ENCODE data around the gene CYP4F8. TPM values are rescaled to one million over a fixed set of nuclear protein-coding genes. Genes with fewer than 3 reads are reported as not detected.
"Not testable (repeated sequence)": the region's sequence is repeated elsewhere in the genome, so short reads cannot be mapped to it uniquely, and the experiment has no call there.

The CYP4F8 gene
- polyA plus RNA-seq, 3 donors = not detected

- 50 to 60% (median 53%) methylated on average over 6 of the region's 6 CpGs for WGBS, 3 donors
- no peak within 1 kb of the TSS for H3K27ac ChIP-seq (ENCODE audit: low read depth, low read length)
Observed at GRCh38 chr19:15640294-15640903, 25.4 kb downstream of the CYP4F8 start, which contains the start of gene CYP4F3. Gene CYP4F3 (plus strand): TSS chr19:15640897. CDS start chr19:15641416, 519 bp downstream.

DNA sequence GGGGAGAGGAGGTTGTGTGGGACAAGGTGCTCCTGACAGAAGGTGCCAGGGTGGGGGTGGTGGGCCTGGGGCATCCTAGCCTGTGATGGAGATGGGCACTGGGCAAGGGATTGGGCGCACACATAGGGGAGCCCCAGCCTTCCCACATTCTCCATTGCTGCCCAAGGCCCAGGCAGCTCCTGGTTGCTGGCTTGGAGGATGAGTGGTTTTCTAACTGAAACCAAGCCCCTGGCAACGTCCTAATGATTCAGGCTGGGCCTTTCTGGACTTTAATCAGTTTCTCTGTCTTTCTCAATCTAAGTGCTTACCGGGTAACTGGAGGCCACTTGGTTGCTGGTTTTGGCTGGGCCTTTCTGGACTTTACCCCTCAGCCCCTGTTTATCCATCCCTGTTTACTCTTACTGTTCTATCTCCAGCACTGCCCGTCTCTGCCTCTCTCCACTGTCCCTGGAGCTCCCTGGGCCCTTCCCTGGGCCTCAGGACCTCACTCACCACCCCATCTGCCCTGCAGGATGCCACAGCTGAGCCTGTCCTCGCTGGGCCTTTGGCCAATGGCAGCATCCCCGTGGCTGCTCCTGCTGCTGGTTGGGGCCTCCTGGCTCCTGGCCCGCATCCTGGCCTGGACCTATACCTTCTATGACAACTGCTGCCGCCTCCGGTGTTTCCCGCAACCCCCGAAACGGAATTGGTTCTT lies 26.0 kb downstream of the CYP4F8 start:
- no peak overlapping the region for H3K27ac ChIP-seq (ENCODE audit: low read depth, low read length)
- 64 to 67% (median 65%) methylated on average over 12 of the region's 12 CpGs for WGBS, 3 donors

DNA sequence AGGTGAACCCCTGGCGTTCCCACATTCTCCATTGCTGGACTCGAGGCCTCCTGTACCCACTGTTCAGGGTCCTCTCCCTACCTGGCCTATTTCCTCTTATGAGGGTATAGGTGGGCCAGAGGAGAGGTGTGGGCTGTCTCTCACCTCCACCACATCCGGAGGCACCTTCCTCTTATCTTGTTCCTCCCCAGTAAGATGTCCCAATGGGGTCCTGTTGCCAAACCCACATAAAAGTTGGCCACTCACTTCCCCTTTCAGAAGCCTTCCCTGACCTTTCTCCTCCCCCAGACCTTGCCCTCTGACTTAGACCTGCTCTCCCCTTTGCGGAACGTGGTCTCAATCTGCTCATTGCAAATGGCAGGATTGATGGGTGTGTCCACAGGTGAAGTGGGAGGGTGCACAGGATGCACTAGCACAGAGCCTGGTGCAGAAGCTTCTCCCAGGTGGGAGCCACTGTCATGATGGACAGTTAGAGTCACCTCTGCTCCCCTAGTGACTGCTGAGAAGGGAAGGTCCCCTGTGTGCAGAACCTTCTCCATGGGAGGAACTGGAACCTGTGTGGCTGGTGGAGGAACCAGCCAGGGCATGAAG lies 27.0 kb downstream of the CYP4F8 start:
- no peak overlapping the region for H3K27ac ChIP-seq (ENCODE audit: low read depth, low read length)
- 51 to 81% (median 65%) methylated on average over 5 of the region's 5 CpGs for WGBS, 3 donors

DNA sequence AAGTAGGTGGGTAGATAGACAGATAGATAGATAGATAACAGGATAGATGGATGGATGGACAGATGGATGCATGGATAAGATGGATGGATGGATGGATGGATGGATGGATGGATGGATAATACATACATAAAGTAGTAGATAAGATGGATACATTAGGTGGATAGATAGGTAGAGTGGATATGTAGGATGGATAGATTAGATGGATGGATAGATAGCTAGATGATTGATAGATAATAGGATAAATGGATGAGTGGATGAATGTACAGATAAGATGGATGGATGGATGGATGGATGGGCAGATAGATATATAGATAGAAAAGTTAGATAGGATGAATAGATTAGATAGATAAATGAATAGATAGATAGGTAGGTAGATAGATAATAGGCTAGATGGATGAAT lies 27.8 kb downstream of the CYP4F8 start:
- H3K27ac ChIP-seq (ENCODE audit: low read depth, low read length) = peak overlapping the region; percentile 44

- H3K27ac ChIP-seq (ENCODE audit: low read depth, low read length) = no peak overlapping the region
- WGBS, 3 donors = 65 to 86% (median 77%) methylated on average over 3 of the region's 3 CpGs
Observed at GRCh38 chr19:15643387-15643786, 28.4 kb downstream of the CYP4F8 start.

GRCh38 chr19:15644066-15644741 lies 29.2 kb downstream of the CYP4F8 start:
- 68 to 88% (median 82%) methylated on average over 3 of the region's 3 CpGs for WGBS, 3 donors
- no peak overlapping the region for H3K27ac ChIP-seq (ENCODE audit: low read depth, low read length)

DNA sequence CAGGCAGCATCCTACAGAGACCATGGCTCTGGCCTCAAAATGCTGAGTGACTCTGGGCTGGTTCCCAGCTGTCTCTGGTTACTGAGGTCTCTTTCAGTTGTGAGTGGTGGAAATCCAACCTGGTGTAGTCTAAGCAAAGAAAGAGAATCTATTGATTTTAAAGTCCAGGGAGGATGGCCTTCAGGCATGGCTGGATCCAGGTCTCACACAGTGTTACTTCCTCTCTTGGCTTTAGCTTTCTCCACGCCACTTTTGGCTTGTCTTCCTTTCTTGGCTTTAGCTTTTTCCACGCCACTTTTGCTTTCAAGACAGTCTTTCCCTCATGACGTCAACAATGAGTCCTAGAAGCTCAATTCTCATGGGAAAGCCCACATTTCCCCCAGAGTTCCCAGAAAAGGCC lies 29.8 kb downstream of the CYP4F8 start:
- H3K27ac ChIP-seq (ENCODE audit: low read depth, low read length) = no peak overlapping the region
- 67 to 69% (median 67%) methylated on average over 3 of the region's 3 CpGs for WGBS, 3 donors

DNA sequence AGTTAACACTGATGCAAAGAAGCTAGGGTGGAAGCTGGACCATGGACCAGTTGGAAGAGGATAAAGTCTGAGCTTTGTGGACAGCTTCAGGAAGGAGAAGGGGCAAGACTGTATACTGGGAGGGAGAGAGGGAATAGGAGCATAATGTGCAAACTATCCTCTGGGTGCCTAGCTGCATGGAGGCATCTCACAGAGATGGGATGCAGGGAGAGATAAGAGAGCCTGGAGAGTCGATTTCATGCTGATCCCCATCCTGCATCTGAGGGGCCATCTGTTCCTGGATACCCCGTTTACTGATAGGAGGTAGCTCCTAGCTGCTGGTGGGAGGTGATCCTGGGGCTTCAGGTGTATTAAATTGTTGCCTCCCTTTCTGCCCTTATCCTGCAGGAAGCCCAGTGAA lies 34.5 kb downstream of the CYP4F8 start:
- 65 to 79% (median 71%) methylated on average over 2 of the region's 2 CpGs for WGBS, 3 donors
- H3K27ac ChIP-seq (ENCODE audit: low read depth, low read length) = no peak overlapping the region

DNA sequence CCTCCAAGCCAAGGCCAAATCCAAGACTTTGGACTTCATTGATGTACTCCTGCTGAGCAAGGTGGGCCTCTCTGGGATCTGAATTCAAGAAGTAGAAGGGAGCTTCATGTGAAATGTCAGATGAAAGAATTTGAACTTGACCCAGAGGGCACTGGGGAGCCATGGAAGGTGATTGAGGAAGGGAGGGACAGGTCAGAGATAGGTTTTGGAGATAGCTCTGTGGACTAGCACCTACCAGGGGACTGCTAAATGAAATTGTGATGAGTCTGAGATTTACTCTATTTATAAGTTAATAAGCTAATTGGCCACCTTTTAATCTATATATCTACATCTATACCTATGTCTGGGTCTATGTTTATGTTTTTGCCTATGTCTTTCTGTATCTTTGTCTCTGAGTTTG lies 35.1 kb downstream of the CYP4F8 start:
- H3K27ac ChIP-seq (ENCODE audit: low read depth, low read length) = not testable (repeated sequence)

GRCh38 chr19:15651791-15652190 lies 36.8 kb downstream of the CYP4F8 start:
- 70 to 87% (median 76%) methylated on average over 3 of the region's 3 CpGs for WGBS, 3 donors
- no peak overlapping the region for H3K27ac ChIP-seq (ENCODE audit: low read depth, low read length)

GRCh38 chr19:15652559-15653278 lies 37.7 kb downstream of the CYP4F8 start:
- H3K27ac ChIP-seq (ENCODE audit: low read depth, low read length) = no peak overlapping the region

DNA sequence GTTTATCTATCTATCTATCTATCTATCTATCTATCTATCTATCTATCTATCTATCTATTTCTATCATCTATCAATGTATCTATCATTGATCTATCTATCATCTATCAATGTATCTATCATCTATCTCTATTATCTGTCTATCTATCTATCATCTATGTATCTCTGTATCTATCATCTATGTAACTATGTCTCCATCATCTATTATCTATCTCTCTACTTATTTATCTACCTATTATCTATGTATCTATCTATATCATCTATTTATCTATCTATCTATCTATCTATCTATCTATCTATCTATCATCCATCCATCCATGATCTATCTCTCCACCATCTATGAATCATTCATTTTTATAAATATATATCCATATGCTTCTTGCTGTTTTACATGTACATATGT lies 41.4 kb downstream of the CYP4F8 start:
- H3K27ac ChIP-seq (ENCODE audit: low read depth, low read length) = no peak overlapping the region

More at GRCh38 chr19:15652559-15653278, 37.7 kb downstream of the CYP4F8 start:
- 67 to 79% (median 77%) methylated on average over 8 of the region's 8 CpGs for WGBS, 3 donors

DNA sequence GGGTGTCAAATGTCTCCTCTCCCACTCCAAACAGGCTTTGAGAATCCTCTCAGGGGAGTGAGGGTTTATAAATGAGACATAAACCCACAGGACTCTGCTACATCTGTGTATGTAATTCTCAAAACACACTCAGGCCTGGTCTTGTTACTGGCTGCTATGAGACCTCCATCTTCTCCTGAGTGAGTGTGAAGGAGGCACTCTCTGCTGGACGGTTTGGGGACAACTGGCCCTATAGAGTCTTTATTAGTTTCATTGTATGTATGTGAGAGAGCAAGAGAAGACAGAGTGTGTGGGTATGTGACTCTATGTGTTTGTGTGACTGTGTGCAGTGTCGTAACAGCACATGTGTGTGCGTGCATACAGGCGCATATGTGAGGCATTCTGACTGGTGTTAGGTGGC lies 48.2 kb downstream of the CYP4F8 start:
- 73 to 78% (median 77%) methylated on average over 4 of the region's 4 CpGs for WGBS, 3 donors
- no peak overlapping the region for H3K27ac ChIP-seq (ENCODE audit: low read depth, low read length)

DNA sequence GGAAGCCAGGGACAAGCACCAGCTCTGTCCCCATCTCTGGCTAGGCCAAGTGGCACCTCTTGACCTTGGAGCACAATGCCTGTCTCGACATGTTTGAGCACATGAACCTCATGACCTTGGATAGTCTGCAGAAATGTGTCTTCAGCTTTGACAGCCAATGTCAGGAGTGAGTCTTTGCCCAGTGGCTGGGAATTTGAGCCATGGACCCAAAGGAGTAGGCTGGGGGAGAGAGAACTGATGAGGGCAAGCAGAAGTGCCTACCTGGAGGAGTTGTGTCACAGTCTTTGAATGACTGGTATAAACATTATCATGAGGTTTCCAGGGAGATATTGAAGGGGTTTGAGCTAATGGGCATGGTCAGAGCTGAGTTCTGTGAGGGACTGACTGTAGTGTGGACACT lies 51.2 kb downstream of the CYP4F8 start:
- H3K27ac ChIP-seq (ENCODE audit: low read depth, low read length) = no peak overlapping the region
- WGBS, 3 donors = 0 to 31% (median 26%) methylated on average over 1 of the region's 1 CpG

GRCh38 chr19:15666883-15667282 lies 51.9 kb downstream of the CYP4F8 start:
- 18 to 59% (median 20%) methylated on average over 4 of the region's 4 CpGs for WGBS, 3 donors
- H3K27ac ChIP-seq (ENCODE audit: low read depth, low read length) = no peak overlapping the region

GRCh38 chr19:15669440-15669839 lies 54.4 kb downstream of the CYP4F8 start:
- 56 to 65% (median 63%) methylated on average over 3 of the region's 3 CpGs for WGBS, 3 donors
- H3K27ac ChIP-seq (ENCODE audit: low read depth, low read length) = no peak overlapping the region

GRCh38 chr19:15669891-15670290 lies 54.9 kb downstream of the CYP4F8 start:
- H3K27ac ChIP-seq (ENCODE audit: low read depth, low read length) = no peak overlapping the region
- 43 to 66% (median 56%) methylated on average over 4 of the region's 4 CpGs for WGBS, 3 donors

DNA sequence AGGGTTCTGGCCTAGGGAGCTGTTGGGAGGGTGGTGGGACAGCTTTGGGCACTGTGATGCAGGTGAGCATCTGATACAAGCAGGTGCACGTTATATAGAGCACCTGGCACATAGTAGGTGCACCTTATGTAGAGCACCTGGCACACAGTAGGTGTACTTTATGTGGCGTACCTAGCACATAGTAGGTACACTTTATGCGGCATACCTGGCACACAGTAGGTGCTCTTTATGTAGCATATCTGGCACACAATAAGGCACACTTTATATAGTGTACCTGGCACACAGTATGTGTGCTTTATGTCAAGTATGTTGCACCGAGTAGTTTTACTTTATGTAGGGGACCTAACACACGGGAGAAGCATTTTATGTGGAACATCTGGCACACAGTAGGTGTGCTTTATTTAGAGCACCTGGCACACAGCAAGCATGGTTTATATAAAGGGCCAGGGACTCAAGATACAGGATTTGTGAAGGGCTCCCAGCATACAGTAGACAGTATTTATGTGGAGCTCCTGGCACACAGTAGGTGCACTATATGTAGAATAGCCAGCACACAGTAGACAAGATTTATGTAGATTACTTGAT lies 56.3 kb downstream of the CYP4F8 start:
- 62 to 82% (median 79%) methylated on average over 5 of the region's 5 CpGs for WGBS, 3 donors
- no peak overlapping the region for H3K27ac ChIP-seq (ENCODE audit: low read depth, low read length)
